GM12878 (cell line): ENCODE data around the gene TAB2. TPM values are rescaled to one million over a fixed set of nuclear protein-coding genes. Genes with fewer than 3 reads are reported as not detected.

Source experiments
- ATAC-seq: fragments of 200-7000 bp; cut with Tn5 transposase; 3 replicates; pipeline ENCODE4 v1.9.1; 2020; ENCODE audit warnings: mild to moderate bottlenecking, moderate library complexity
- BruUV-seq: library from RNA; stranded (reverse); fragments of 400-500 nt; replicated peaks from 2 replicates; lab custom pipeline; 2021; lab: Mats Ljungman, UMichigan
- CTCF ChIA-PET: fragments of 300-600 bp; sonication (Branson Sonifier 250); formaldehyde crosslinking; extraction: SDS; loops from one replicate; lab custom pipeline; 2021; ENCODE audit warnings: inconsistent platforms; lab: Yijun Ruan, JAX
- POLR2A ChIA-PET: fragments of 350-600 bp; formaldehyde crosslinking; extraction: SDS; loops from one replicate; lab custom pipeline; 2021; ENCODE audit warnings: inconsistent platforms; lab: Charles Lee
- RAD21 ChIA-PET: fragments of 300-600 bp; sonication (Branson Sonifier 250); formaldehyde crosslinking; loops from one replicate; lab custom pipeline; 2023; ENCODE audit warnings: antibody characterized with exemption; ENCODE audit not compliant: unreplicated experiment; lab: Charles Lee
- SMC1A ChIA-PET: fragments of 300-600 bp; sonication (Branson Sonifier 250); formaldehyde crosslinking; loops from one replicate; lab custom pipeline; 2023; ENCODE audit not compliant: unreplicated experiment, uncharacterized antibody; lab: Charles Lee
- DNase-seq: peaks from one replicate; pipeline ENCODE4 v3.0.0-alpha.2; 2011; ENCODE audit warnings: low read depth, low spot score
- FAIRE-seq: peaks from 3 replicates; lab custom pipeline; 2011; peaks lifted over from hg19 to GRCh38; lab: Jason Lieb, UNC
- H2AFZ ChIP-seq: 2 replicates; pipeline ENCODE4 v1.6.0; 2011; ENCODE audit warnings: low read depth, low read length, control low read depth; ENCODE audit not compliant: control insufficient read depth
- H3K27ac ChIP-seq: 2 replicates; pipeline ENCODE4 v1.5.1; 2011; ENCODE audit warnings: control low read depth; ENCODE audit not compliant: control insufficient read depth, insufficient read depth
- H3K27me3 ChIP-seq, 2 experiments: replicated peaks in 1 of 2; 2 replicates each; pipeline versions ENCODE4 v1.6.0 to v1.6.1; 2011; ENCODE audit warnings: low read length in 1 of 2; ENCODE audit not compliant: control insufficient read depth in 2 of 2, insufficient read depth in 2 of 2
- H3K36me3 ChIP-seq, 2 experiments: 2 replicates each; pipeline ENCODE4 v1.5.1; 2011; ENCODE audit warnings: low read length in 1 of 2; ENCODE audit not compliant: control insufficient read depth in 2 of 2, insufficient read depth in 2 of 2
- H3K4me1 ChIP-seq: 2 replicates; pipeline ENCODE4 v1.6.1; 2011; ENCODE audit warnings: mild to moderate bottlenecking, low read length, moderate library complexity, mixed read lengths; ENCODE audit not compliant: control insufficient read depth, insufficient read depth
- H3K4me2 ChIP-seq: 2 replicates; pipeline ENCODE4 v1.6.0; 2011; ENCODE audit warnings: control low read depth; ENCODE audit not compliant: control insufficient read depth, insufficient read depth
- H3K4me3 ChIP-seq: fragments of 200-600 bp; sonication (generic); 2 replicates; pipeline ENCODE4 v1.5.1; 2016
- H3K79me2 ChIP-seq: 2 replicates; pipeline ENCODE4 v1.6.0; 2011; ENCODE audit warnings: low read length; ENCODE audit not compliant: control insufficient read depth, insufficient read depth
- H3K9ac ChIP-seq: 2 replicates; pipeline ENCODE4 v1.8.0; 2011; ENCODE audit warnings: low read length, control low read depth, mixed read lengths; ENCODE audit not compliant: control insufficient read depth, insufficient read depth
- H3K9me3 ChIP-seq: replicated peaks from 3 replicates; pipeline ENCODE4 v1.5.1; 2011; ENCODE audit warnings: mild to moderate bottlenecking, low read length; ENCODE audit not compliant: control insufficient read depth, insufficient read depth
- H4K20me1 ChIP-seq: 2 replicates; pipeline ENCODE4 v1.6.0; 2011; ENCODE audit not compliant: control insufficient read depth, insufficient read depth
- ASH2L ChIP-seq: fragments of 300-600, 200-600 bp; sonication (generic); IDR thresholded peaks from 2 replicates; pipeline ENCODE4 v1.6.1; 2017; ENCODE audit warnings: low read depth, mild to moderate bottlenecking, borderline replicate concordance
- BRCA1 ChIP-seq: IDR thresholded peaks from 2 replicates; pipeline ENCODE4 v1.6.1; 2011; ENCODE audit warnings: low read depth, low read length, improper control_type of control experiment
- CEBPB ChIP-seq, 2 experiments: fragments of 150-350 bp in 1 of 2; IDR thresholded peaks; 2 replicates each; pipeline ENCODE4 v1.6.1; 2012 to 2014; ENCODE audit warnings: low read depth in 2 of 2, low read length in 2 of 2, borderline replicate concordance in 1 of 2, inconsistent platforms in 1 of 2
- EGR1 ChIP-seq, 2 experiments: IDR thresholded peaks; 1 replicate in 1 of 2; 2 replicates in 1 of 2; pipeline ENCODE4 v1.6.1; 2011 to 2012; ENCODE audit warnings: low read depth in 2 of 2, low read length in 2 of 2, borderline replicate concordance in 1 of 2, mild to moderate bottlenecking in 1 of 2, moderate library complexity in 1 of 2
- NR2C2 ChIP-seq: IDR thresholded peaks from 2 replicates; pipeline ENCODE4 v1.6.1; 2011; ENCODE audit warnings: borderline replicate concordance, low read depth; ENCODE audit not compliant: control insufficient read depth, insufficient read length
- RB1 ChIP-seq: fragments of 450-650 bp; formaldehyde crosslinking; IDR thresholded peaks from 2 replicates; pipeline ENCODE4 v1.6.1; 2017; ENCODE audit warnings: mild to moderate bottlenecking, borderline replicate concordance
- SMAD1 ChIP-seq: fragments of 450-650 bp; IDR thresholded peaks from 2 replicates; pipeline ENCODE4 v1.6.1; 2018; ENCODE audit warnings: mild to moderate bottlenecking, low read depth; ENCODE audit not compliant: partially characterized antibody
- STAT1 ChIP-seq: fragments of 450-650 bp; conservative IDR thresholded peaks from 2 replicates; pipeline ENCODE4 v1.6.1; 2014; ENCODE audit warnings: antibody characterized with exemption, mild to moderate bottlenecking
- STAT3 ChIP-seq: IDR thresholded peaks from 2 replicates; pipeline ENCODE4 v1.6.1; 2011; ENCODE audit warnings: low read depth, low read length, improper control_type of control experiment
- TARDBP ChIP-seq: IDR thresholded peaks from 2 replicates; pipeline ENCODE4 v1.6.1; 2016; ENCODE audit warnings: borderline replicate concordance
- TBL1XR1 ChIP-seq: IDR thresholded peaks from 2 replicates; pipeline ENCODE4 v1.6.1; 2012; ENCODE audit warnings: low read depth, low read length, improper control_type of control experiment
- ZNF384 ChIP-seq: IDR thresholded peaks from 2 replicates; pipeline ENCODE4 v1.6.1; 2012; ENCODE audit warnings: low read depth, mild to moderate bottlenecking, low read length, improper control_type of control experiment, borderline replicate concordance
- WGBS: methylation state at CpG from one replicate; pipeline ENCODE4 v1.1.6; 2016; ENCODE audit warnings: low lambda C conversion rate; ENCODE audit not compliant: insufficient replicate concordance, insufficient coverage; ENCODE audit errors: missing lambda C conversion rate; 5-methylcytosine and 5-hydroxymethylcytosine counted together
- in situ Hi-C: fragments of 300-500 bp; cut with MboI; formaldehyde crosslinking; loops from 9 replicates; pipeline ENCODE4 v1.14.3; 2018; ENCODE audit warnings: mixed read lengths
- intact Hi-C: fragments of 100-400 bp; cut with micrococcal nuclease; formaldehyde crosslinking; loops from one replicate; pipeline ENCODE4 v1.14.2; 2022; ENCODE audit not compliant: unreplicated experiment
- polyA plus RNA-seq, 11 experiments: library from polyadenylated mRNA; depleted of rRNA in 4 of 11; unstranded in 6 of 11; stranded (reverse) in 5 of 11; fragments of >200 nt; fragmentation: Nextera tagmentation in 4 of 11; fragmentation: Illumina TruSeq in 1 of 11; extraction: Ambion mirVana in 4 of 11; extraction: Trizol in 1 of 11; gene quantifications; 1 replicate in 1 of 11; 2 replicates in 10 of 11; pipeline versions ENCODE4 v1.2.1 to v1.2.3, GENCODE V29; 2011 to 2016; ENCODE audit warnings: inconsistent platforms in 2 of 11, missing spikeins in 2 of 11, low read depth in 1 of 11
- total RNA-seq, 4 experiments: library from RNA; depleted of rRNA in 3 of 4; stranded (reverse); fragments of >200 nt in 3 of 4; fragmentation: Illumina TruSeq in 1 of 4; extraction: Trizol in 1 of 4; gene quantifications; 2 replicates each; pipeline versions ENCODE4 v1.2.1 to v1.2.3, GENCODE V29; 2013 to 2021
- TF ChIP-seq, protein P1 (sequence below): fragments of 450-650 bp; IDR thresholded peaks from 2 replicates; pipeline ENCODE4 v1.6.1; 2018; ENCODE audit warnings: mild to moderate bottlenecking, low read depth, moderate library complexity; ENCODE audit not compliant: partially characterized antibody
- TF ChIP-seq, protein P2 (sequence below): fragments of 450-650 bp; IDR thresholded peaks from 2 replicates; pipeline ENCODE4 v1.6.1; 2018; ENCODE audit warnings: borderline replicate concordance, mild to moderate bottlenecking; ENCODE audit not compliant: partially characterized antibody
- TF ChIP-seq, protein P3 (sequence below): IDR thresholded peaks from 2 replicates; pipeline ENCODE4 v1.6.1; 2011; ENCODE audit warnings: low read depth, low read length, improper control_type of control experiment, borderline replicate concordance

TAB2 gene
- total and polyA plus RNA-seq, 10 of the 15 experiments (the other 5 are each of a cell fraction or from before 2014, with no cell fraction given): 8.9 to 66.3 (median 23.0) TPM

DNA sequence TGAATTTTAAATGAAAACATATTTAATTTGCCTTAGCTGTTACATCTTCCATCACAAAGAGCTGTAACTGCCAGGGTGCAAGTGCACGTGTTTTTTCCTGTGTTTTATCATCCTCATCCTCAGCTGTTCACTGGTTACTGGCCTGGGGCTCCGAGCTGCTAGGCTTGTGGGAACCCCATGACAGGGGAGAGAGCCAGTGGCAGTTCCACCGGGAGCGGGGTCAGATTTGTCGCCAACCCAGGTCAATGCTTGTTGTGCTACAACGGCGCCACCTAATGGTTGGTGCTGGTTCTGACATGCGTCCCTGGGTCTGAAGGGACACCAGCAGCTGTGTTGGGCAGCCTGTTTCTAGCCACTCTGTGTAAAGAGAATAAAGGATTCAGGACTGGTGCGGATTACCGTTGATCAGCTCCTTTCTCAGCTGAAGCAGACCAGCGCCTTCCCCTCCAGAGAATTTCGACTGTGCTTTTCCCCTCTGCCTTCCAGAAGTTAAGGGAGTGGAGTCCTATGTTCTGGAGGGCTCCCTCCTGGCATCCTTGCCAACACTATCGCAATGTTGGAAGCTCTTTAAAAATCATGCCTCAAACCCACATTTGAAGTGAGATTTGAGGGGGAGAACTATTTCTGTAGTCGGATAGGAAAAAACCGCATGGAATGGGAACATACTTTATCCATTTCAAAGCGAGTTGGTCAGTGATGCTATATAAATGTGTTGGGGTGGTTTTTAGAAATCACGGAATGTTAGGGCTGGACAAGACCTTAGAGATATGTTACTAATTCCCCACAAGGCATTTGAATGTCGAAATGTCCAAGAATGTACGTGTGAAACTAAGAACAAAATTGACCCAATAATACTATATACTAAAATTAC is 114.6 kb downstream of the TAB2 start:
- no peaks in the 10 kb centered on the region for H3K79me2 ChIP-seq
- H3K9me3 ChIP-seq: no peaks in the 10 kb centered on the region; the same call in 2 of the 3 replicates
- H3K4me2 ChIP-seq: 0 out of 2 replicates have a peak overlapping the region, but pooled peaks have one; percentile 39
- ChIA-PET SMC1A (interaction anchor here (0.6 to 8.1 kb wide), 88 partner anchors 9 to 872 kb away, joined by 3 to 135 read pairs (median 4); partner anchors contain the start of gene ZC3H12D), CTCF (interaction anchor here (0.6 to 8.0 kb wide), 90 partner anchors 8 to 963 kb away, joined by 3 to 169 read pairs (median 5); partner anchors contain the start of gene LRP11), POLR2A (interaction anchor here (0.7 to 1.8 kb wide), 5 partner anchors 9 to 403 kb away, joined by 3 to 14 read pairs (median 3); no protein-coding TSS in a partner anchor), RAD21 (interaction anchor here (0.6 to 5.9 kb wide), 63 partner anchors 9 to 1285 kb away, joined by 3 to 145 read pairs (median 4); no protein-coding TSS in a partner anchor)
- FAIRE-seq: peak; percentile 97
- in situ Hi-C loops (loop anchor here (25.0 kb wide), 1 partner anchor 670 kb away; no protein-coding TSS in a partner anchor), intact Hi-C loops (loop anchor here (1.0 to 10.0 kb wide), 7 partner anchors 85 to 855 kb away; no protein-coding TSS in a partner anchor)
- no peaks in the 10 kb centered on the region for H3K36me3 ChIP-seq
- H3K27me3 ChIP-seq: no peaks in the 10 kb centered on the region; a peak in 1 of 4 replicates
- peak; percentile 60 for DNase-seq
- H3K4me3 ChIP-seq: no peak overlapping the region
- H4K20me1 ChIP-seq: no peaks in the 10 kb centered on the region
- H2AFZ ChIP-seq: peak overlapping the region; percentile 62; the same call in 1 of the 2 replicates
- H3K27ac ChIP-seq: no peak overlapping the region
- H3K9ac ChIP-seq: no peak overlapping the region
- ATAC-seq: peak; percentile 99
- no TSS peak for BruUV-seq
- WGBS: 20% methylated on average over 19 of the region's 19 CpGs
- H3K4me1 ChIP-seq: no peaks in the 10 kb centered on the region
- TF ChIP-seq STAT3 (no peak), RB1 (peak; percentile 84; the same call in 1 of the 2 replicates), NR2C2 (no peak), SMAD1 (no peak), TBL1XR1 (no peak), ZNF384 (no peak), CEBPB (IDR thresholded peaks at IDR 0.05; ENCODE audit: borderline replicate concordance in 1 of 2, low read depth in 2 of 2, low read length in 2 of 2) (no peak), ASH2L (no peak), EGR1 (IDR thresholded peaks at IDR 0.05; ENCODE audit: borderline replicate concordance in 1 of 2, low read depth in 2 of 2, low read length in 2 of 2) (no peak), TARDBP (no peak), BRCA1 (no peak), STAT1 (peak; percentile 87; the same call in 1 of the 2 replicates)
- TF ChIP-seq, protein P1, sequence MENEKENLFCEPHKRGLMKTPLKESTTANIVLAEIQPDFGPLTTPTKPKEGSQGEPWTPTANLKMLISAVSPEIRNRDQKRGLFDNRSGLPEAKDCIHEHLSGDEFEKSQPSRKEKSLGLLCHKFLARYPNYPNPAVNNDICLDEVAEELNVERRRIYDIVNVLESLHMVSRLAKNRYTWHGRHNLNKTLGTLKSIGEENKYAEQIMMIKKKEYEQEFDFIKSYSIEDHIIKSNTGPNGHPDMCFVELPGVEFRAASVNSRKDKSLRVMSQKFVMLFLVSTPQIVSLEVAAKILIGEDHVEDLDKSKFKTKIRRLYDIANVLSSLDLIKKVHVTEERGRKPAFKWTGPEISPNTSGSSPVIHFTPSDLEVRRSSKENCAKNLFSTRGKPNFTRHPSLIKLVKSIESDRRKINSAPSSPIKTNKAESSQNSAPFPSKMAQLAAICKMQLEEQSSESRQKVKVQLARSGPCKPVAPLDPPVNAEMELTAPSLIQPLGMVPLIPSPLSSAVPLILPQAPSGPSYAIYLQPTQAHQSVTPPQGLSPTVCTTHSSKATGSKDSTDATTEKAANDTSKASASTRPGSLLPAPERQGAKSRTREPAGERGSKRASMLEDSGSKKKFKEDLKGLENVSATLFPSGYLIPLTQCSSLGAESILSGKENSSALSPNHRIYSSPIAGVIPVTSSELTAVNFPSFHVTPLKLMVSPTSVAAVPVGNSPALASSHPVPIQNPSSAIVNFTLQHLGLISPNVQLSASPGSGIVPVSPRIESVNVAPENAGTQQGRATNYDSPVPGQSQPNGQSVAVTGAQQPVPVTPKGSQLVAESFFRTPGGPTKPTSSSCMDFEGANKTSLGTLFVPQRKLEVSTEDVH: no peak
- TF ChIP-seq, protein P2, sequence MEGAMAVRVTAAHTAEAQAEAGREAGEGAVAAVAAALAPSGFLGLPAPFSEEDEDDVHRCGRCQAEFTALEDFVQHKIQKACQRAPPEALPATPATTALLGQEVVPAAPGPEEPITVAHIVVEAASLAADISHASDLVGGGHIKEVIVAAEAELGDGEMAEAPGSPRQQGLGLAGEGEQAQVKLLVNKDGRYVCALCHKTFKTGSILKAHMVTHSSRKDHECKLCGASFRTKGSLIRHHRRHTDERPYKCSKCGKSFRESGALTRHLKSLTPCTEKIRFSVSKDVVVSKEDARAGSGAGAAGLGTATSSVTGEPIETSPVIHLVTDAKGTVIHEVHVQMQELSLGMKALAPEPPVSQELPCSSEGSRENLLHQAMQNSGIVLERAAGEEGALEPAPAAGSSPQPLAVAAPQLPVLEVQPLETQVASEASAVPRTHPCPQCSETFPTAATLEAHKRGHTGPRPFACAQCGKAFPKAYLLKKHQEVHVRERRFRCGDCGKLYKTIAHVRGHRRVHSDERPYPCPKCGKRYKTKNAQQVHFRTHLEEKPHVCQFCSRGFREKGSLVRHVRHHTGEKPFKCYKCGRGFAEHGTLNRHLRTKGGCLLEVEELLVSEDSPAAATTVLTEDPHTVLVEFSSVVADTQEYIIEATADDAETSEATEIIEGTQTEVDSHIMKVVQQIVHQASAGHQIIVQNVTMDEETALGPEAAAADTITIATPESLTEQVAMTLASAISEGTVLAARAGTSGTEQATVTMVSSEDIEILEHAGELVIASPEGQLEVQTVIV: no peak
- TF ChIP-seq, protein P3, sequence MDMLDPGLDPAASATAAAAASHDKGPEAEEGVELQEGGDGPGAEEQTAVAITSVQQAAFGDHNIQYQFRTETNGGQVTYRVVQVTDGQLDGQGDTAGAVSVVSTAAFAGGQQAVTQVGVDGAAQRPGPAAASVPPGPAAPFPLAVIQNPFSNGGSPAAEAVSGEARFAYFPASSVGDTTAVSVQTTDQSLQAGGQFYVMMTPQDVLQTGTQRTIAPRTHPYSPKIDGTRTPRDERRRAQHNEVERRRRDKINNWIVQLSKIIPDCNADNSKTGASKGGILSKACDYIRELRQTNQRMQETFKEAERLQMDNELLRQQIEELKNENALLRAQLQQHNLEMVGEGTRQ: no peak
